Measurements from ENCODE around the gene CAMK2D. TPM values are rescaled to one million over a fixed set of nuclear protein-coding genes. Genes with fewer than 3 reads are reported as not detected.

Gene CAMK2D
- total RNA-seq, 1 donor from 2014 or later, result 147 TPM

DNA sequence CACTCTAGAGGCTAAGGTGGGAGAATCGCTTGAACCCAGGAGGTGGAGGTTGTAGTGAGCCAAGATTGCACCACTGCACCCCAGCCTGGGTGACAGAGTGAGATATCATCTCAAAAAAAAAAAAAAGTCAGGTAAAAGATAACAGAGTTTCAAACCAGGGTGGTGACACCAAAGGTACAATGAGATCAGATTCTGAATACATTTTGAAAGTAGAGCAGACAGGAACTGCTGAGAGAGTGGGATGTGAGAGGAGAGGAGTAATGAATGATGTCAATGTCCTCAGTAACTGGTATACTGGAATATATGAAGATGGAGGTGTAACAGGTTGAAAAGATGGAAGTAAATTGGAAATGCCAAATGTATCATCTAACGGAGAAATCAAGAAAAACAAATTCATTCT lies 135.6 kb downstream of the CAMK2D start:
- Histone ChIP-seq H3K27me3 (ENCODE audit: control insufficient read depth in 3 of 3, insufficient read depth in 3 of 3, low read length in 3 of 3) (no peaks in the 10 kb centered on the region), H3K4me1 (ENCODE audit: control insufficient read depth in 3 of 3, insufficient read depth in 3 of 3, low read length in 3 of 3) (peaks cover 0 to 3% (median 0%) of the 10 kb centered on the region in 3 donors), H3K4me3 (ENCODE audit: low read length in 3 of 3) (no peak overlapping the region), H3K36me3 (ENCODE audit: control insufficient read depth in 3 of 3, insufficient read depth in 3 of 3, low read length in 3 of 3) (no peaks in the 10 kb centered on the region), H3K9me3 (ENCODE audit: control insufficient read depth in 3 of 3, low read length in 3 of 3) (no peaks in the 10 kb centered on the region), H3K27ac (ENCODE audit: low read depth, low read length) (no peak overlapping the region), H3K9ac (ENCODE audit: low read depth in 1 of 3, low read length in 3 of 3) (no peak overlapping the region)

GRCh38 chr4:113623274-113623894 lies 138.2 kb downstream of the CAMK2D start:
- no peak overlapping the region for H3K27ac ChIP-seq (ENCODE audit: low read depth, low read length)
- no peaks in the 10 kb centered on the region for H3K27me3 ChIP-seq (ENCODE audit: control insufficient read depth in 3 of 3, insufficient read depth in 3 of 3, low read length in 3 of 3)
- H3K9me3 ChIP-seq (ENCODE audit: control insufficient read depth in 3 of 3, low read length in 3 of 3), result no peaks in the 10 kb centered on the region
- H3K36me3 ChIP-seq (ENCODE audit: control insufficient read depth in 3 of 3, insufficient read depth in 3 of 3, low read length in 3 of 3), result no peaks in the 10 kb centered on the region
- peaks cover 0 to 3% (median 2%) of the 10 kb centered on the region in 3 donors for H3K4me1 ChIP-seq (ENCODE audit: control insufficient read depth in 3 of 3, insufficient read depth in 3 of 3, low read length in 3 of 3)
- H3K4me3 ChIP-seq (ENCODE audit: low read length in 3 of 3), result no peak overlapping the region
- H3K9ac ChIP-seq (ENCODE audit: low read depth in 1 of 3, low read length in 3 of 3), result no peak overlapping the region

- H3K27me3 ChIP-seq (ENCODE audit: control insufficient read depth in 3 of 3, insufficient read depth in 3 of 3, low read length in 3 of 3), result no peaks in the 10 kb centered on the region
- no peaks in the 10 kb centered on the region for H3K9me3 ChIP-seq (ENCODE audit: control insufficient read depth in 3 of 3, low read length in 3 of 3)
- no peaks in the 10 kb centered on the region for H3K36me3 ChIP-seq (ENCODE audit: control insufficient read depth in 3 of 3, insufficient read depth in 3 of 3, low read length in 3 of 3)
- H3K4me3 ChIP-seq (ENCODE audit: low read length in 3 of 3), result no peak overlapping the region
- H3K27ac ChIP-seq (ENCODE audit: low read depth, low read length), result no peak overlapping the region
- H3K4me1 ChIP-seq (ENCODE audit: control insufficient read depth in 3 of 3, insufficient read depth in 3 of 3, low read length in 3 of 3), result peaks cover 0 to 2% (median 0%) of the 10 kb centered on the region in 3 donors
- H3K9ac ChIP-seq (ENCODE audit: low read depth in 1 of 3, low read length in 3 of 3), result no peak overlapping the region
Observed at GRCh38 chr4:113621633-113622032, 139.9 kb downstream of the CAMK2D start.

- no peak overlapping the region for H3K27ac ChIP-seq (ENCODE audit: low read depth, low read length)
- H3K4me3 ChIP-seq (ENCODE audit: low read length in 3 of 3), result no peak overlapping the region
- H3K9ac ChIP-seq (ENCODE audit: low read depth in 1 of 3, low read length in 3 of 3), result no peak overlapping the region
- no peaks in the 10 kb centered on the region for H3K36me3 ChIP-seq (ENCODE audit: control insufficient read depth in 3 of 3, insufficient read depth in 3 of 3, low read length in 3 of 3)
- no peaks in the 10 kb centered on the region for H3K9me3 ChIP-seq (ENCODE audit: control insufficient read depth in 3 of 3, low read length in 3 of 3)
- H3K27me3 ChIP-seq (ENCODE audit: control insufficient read depth in 3 of 3, insufficient read depth in 3 of 3, low read length in 3 of 3), result no peaks in the 10 kb centered on the region
- peaks cover 0 to 4% (median 2%) of the 10 kb centered on the region in 3 donors for H3K4me1 ChIP-seq (ENCODE audit: control insufficient read depth in 3 of 3, insufficient read depth in 3 of 3, low read length in 3 of 3)
Observed at GRCh38 chr4:113620032-113620431, 141.5 kb downstream of the CAMK2D start.

- no peak overlapping the region for H3K9ac ChIP-seq (ENCODE audit: low read depth in 1 of 3, low read length in 3 of 3)
- H3K27ac ChIP-seq (ENCODE audit: low read depth, low read length), result no peak overlapping the region
- H3K4me3 ChIP-seq (ENCODE audit: low read length in 3 of 3), result no peak overlapping the region
- H3K4me1 ChIP-seq (ENCODE audit: control insufficient read depth in 3 of 3, insufficient read depth in 3 of 3, low read length in 3 of 3), result peaks cover 0 to 8% (median 5%) of the 10 kb centered on the region in 3 donors
- no peaks in the 10 kb centered on the region for H3K36me3 ChIP-seq (ENCODE audit: control insufficient read depth in 3 of 3, insufficient read depth in 3 of 3, low read length in 3 of 3)
- no peaks in the 10 kb centered on the region for H3K27me3 ChIP-seq (ENCODE audit: control insufficient read depth in 3 of 3, insufficient read depth in 3 of 3, low read length in 3 of 3)
- H3K9me3 ChIP-seq (ENCODE audit: control insufficient read depth in 3 of 3, low read length in 3 of 3), result no peaks in the 10 kb centered on the region
Observed at GRCh38 chr4:113619526-113619925, 142.0 kb downstream of the CAMK2D start.

- Histone ChIP-seq H3K27ac (ENCODE audit: low read depth, low read length) (no peak overlapping the region), H3K27me3 (ENCODE audit: control insufficient read depth in 3 of 3, insufficient read depth in 3 of 3, low read length in 3 of 3) (no peaks in the 10 kb centered on the region), H3K4me1 (ENCODE audit: control insufficient read depth in 3 of 3, insufficient read depth in 3 of 3, low read length in 3 of 3) (peaks cover 0 to 12% (median 9%) of the 10 kb centered on the region in 3 donors), H3K9me3 (ENCODE audit: control insufficient read depth in 3 of 3, low read length in 3 of 3) (no peaks in the 10 kb centered on the region), H3K4me3 (ENCODE audit: low read length in 3 of 3) (no peak overlapping the region), H3K9ac (ENCODE audit: low read depth in 1 of 3, low read length in 3 of 3) (no peak overlapping the region), H3K36me3 (ENCODE audit: control insufficient read depth in 3 of 3, insufficient read depth in 3 of 3, low read length in 3 of 3) (no peaks in the 10 kb centered on the region)
Observed at GRCh38 chr4:113618205-113618604, 143.3 kb downstream of the CAMK2D start.

DNA sequence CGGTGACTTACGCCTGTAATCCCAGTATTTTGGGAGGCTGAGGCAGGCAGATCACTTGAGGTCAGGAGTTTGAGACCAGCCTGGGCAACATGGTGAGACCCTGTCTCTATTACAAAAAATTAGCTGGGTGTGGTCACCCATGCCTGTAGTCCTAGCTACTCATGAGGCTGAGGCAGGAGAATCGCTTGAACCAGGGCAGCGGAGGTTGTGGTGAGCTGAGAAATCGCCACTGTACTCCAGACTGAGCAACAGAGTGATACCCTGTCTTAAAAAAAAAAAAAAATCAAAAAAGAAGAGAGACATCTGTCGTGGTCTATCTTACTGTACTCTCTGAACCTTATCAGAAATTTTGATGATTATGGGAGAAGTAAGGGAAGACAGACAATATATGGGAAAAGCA lies 144.3 kb downstream of the CAMK2D start:
- no peaks in the 10 kb centered on the region for H3K36me3 ChIP-seq (ENCODE audit: control insufficient read depth in 3 of 3, insufficient read depth in 3 of 3, low read length in 3 of 3)
- peaks cover 2 to 12% (median 9%) of the 10 kb centered on the region in 3 donors for H3K4me1 ChIP-seq (ENCODE audit: control insufficient read depth in 3 of 3, insufficient read depth in 3 of 3, low read length in 3 of 3)
- H3K27ac ChIP-seq (ENCODE audit: low read depth, low read length), result no peak overlapping the region

GRCh38 chr4:113616443-113616842 lies 145.1 kb downstream of the CAMK2D start:
- no peaks in the 10 kb centered on the region for H3K36me3 ChIP-seq (ENCODE audit: control insufficient read depth in 3 of 3, insufficient read depth in 3 of 3, low read length in 3 of 3)
- H3K4me3 ChIP-seq (ENCODE audit: low read length in 3 of 3), result no peak overlapping the region
- H3K9ac ChIP-seq (ENCODE audit: low read depth in 1 of 3, low read length in 3 of 3), result no peak overlapping the region
- H3K27ac ChIP-seq (ENCODE audit: low read depth, low read length), result no peak overlapping the region
- no peaks in the 10 kb centered on the region for H3K27me3 ChIP-seq (ENCODE audit: control insufficient read depth in 3 of 3, insufficient read depth in 3 of 3, low read length in 3 of 3)
- no peaks in the 10 kb centered on the region for H3K9me3 ChIP-seq (ENCODE audit: control insufficient read depth in 3 of 3, low read length in 3 of 3)
- H3K4me1 ChIP-seq (ENCODE audit: control insufficient read depth in 3 of 3, insufficient read depth in 3 of 3, low read length in 3 of 3), result peaks cover 2 to 12% (median 9%) of the 10 kb centered on the region in 3 donors

More for the DNA sequence above, 144.3 kb downstream of the CAMK2D start:
- Histone ChIP-seq H3K9me3 (ENCODE audit: control insufficient read depth in 3 of 3, low read length in 3 of 3) (no peaks in the 10 kb centered on the region), H3K9ac (ENCODE audit: low read depth in 1 of 3, low read length in 3 of 3) (no peak overlapping the region), H3K27me3 (ENCODE audit: control insufficient read depth in 3 of 3, insufficient read depth in 3 of 3, low read length in 3 of 3) (no peaks in the 10 kb centered on the region), H3K4me3 (ENCODE audit: low read length in 3 of 3) (no peak overlapping the region)

GRCh38 chr4:113614414-113614813 lies 147.1 kb downstream of the CAMK2D start:
- Histone ChIP-seq H3K27ac (ENCODE audit: low read depth, low read length) (no peak overlapping the region), H3K9me3 (ENCODE audit: control insufficient read depth in 3 of 3, low read length in 3 of 3) (no peaks in the 10 kb centered on the region), H3K4me1 (ENCODE audit: control insufficient read depth in 3 of 3, insufficient read depth in 3 of 3, low read length in 3 of 3) (peaks cover 2 to 12% (median 9%) of the 10 kb centered on the region in 3 donors), H3K36me3 (ENCODE audit: control insufficient read depth in 3 of 3, insufficient read depth in 3 of 3, low read length in 3 of 3) (no peaks in the 10 kb centered on the region), H3K27me3 (ENCODE audit: control insufficient read depth in 3 of 3, insufficient read depth in 3 of 3, low read length in 3 of 3) (no peaks in the 10 kb centered on the region), H3K4me3 (ENCODE audit: low read length in 3 of 3) (no peak overlapping the region), H3K9ac (ENCODE audit: low read depth in 1 of 3, low read length in 3 of 3) (no peak overlapping the region)

DNA sequence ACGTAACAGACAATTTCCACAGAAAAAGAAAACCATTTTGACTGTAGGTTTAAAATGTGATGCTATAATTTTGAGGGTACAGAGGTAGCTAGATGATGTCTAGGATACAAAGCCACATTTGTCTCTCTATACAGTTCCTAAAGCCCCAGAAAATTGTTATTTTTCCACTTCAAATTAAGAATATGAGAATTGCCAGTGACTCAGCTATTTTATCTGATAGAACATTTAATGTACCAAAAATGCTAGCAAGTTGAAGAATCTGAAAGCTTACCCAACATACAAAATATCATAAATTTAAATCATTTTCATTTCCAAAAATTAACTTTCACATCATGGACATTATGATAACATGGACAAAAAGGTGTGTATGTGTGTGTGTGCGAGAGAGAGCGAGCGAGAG lies 148.0 kb downstream of the CAMK2D start:
- Histone ChIP-seq H3K9ac (ENCODE audit: low read depth in 1 of 3, low read length in 3 of 3) (no peak overlapping the region), H3K36me3 (ENCODE audit: control insufficient read depth in 3 of 3, insufficient read depth in 3 of 3, low read length in 3 of 3) (no peaks in the 10 kb centered on the region), H3K27me3 (ENCODE audit: control insufficient read depth in 3 of 3, insufficient read depth in 3 of 3, low read length in 3 of 3) (no peaks in the 10 kb centered on the region), H3K4me3 (ENCODE audit: low read length in 3 of 3) (no peak overlapping the region), H3K4me1 (ENCODE audit: control insufficient read depth in 3 of 3, insufficient read depth in 3 of 3, low read length in 3 of 3) (peaks cover 2 to 12% (median 7%) of the 10 kb centered on the region in 3 donors), H3K9me3 (ENCODE audit: control insufficient read depth in 3 of 3, low read length in 3 of 3) (no peaks in the 10 kb centered on the region), H3K27ac (ENCODE audit: low read depth, low read length) (no peak overlapping the region)
